HFF-Myc (cell line): Measurements from ENCODE around the gene LHFPL2.
"Not testable (repeated sequence)": the region's sequence is repeated elsewhere in the genome, so short reads cannot be mapped to it uniquely, and the experiment has no call there.

Experiments
- DNase-seq: peaks from one replicate; pipeline ENCODE4 v3.0.0-alpha.2; 2011; ENCODE audit warnings: low read depth; ENCODE audit errors: extremely low read depth
- H3K4me3 ChIP-seq: replicated peaks from 2 replicates; pipeline ENCODE4 v1.5.1; 2011; ENCODE audit warnings: low read depth, mild to moderate bottlenecking, control low read depth, low read length
- CTCF ChIP-seq: IDR thresholded peaks from 2 replicates; pipeline ENCODE4 v1.5.1; 2012; ENCODE audit warnings: mild to moderate bottlenecking, low read depth, low read length, control low read depth; ENCODE audit errors: missing control alignments

The LHFPL2 gene

GRCh38 chr5:78648359-78649210 lies at the start of gene LHFPL2:
LHFPL2 (minus strand) TSS chr5:78648772; CDS start chr5:78510213, 138,559 bp downstream.
- no peak for DNase-seq

DNA sequence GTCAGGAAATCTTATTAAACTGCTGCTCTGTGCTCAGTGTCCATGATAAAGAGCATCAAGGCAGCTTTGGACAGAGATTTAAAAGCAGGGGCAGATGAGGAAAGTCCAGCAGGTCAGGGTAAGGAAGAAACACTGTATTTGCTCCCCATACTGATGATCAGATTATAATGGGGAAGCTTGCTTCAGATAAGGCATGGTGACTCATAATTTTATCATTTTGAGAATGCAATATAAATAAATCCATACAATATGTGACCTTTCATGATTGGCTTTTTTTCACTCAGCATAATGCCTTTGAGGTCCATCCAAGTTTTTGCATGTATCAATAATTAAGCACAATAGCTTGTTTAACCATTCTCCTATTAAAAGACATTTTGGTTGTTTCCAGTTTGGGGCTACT lies 48.1 kb upstream of the LHFPL2 start:
- no peak overlapping the region for H3K4me3 ChIP-seq
- TF ChIP-seq CTCF = no peak
- DNase-seq = no peak

More at GRCh38 chr5:78648359-78649210, at the start of gene LHFPL2:
- no peak for TF ChIP-seq CTCF
- H3K4me3 ChIP-seq = peak within 1 kb of the TSS; percentile 63

GRCh38 chr5:78696052-78696451 lies 47.5 kb upstream of the LHFPL2 start:
- H3K4me3 ChIP-seq, DNase-seq: not testable (repeated sequence)

- no peak for DNase-seq
- H3K4me3 ChIP-seq = no peak overlapping the region
- TF ChIP-seq CTCF = no peak
These were observed 44.8 kb upstream of the LHFPL2 start for GRCh38 chr5:78693339-78693738.

- DNase-seq = no peak
- TF ChIP-seq CTCF = no peak
- no peak overlapping the region for H3K4me3 ChIP-seq
These were observed 42.8 kb upstream of the LHFPL2 start for GRCh38 chr5:78691084-78691960.

GRCh38 chr5:78690253-78690972 lies 41.8 kb upstream of the LHFPL2 start:
- no peak for TF ChIP-seq CTCF
- no peak for DNase-seq
- H3K4me3 ChIP-seq = no peak overlapping the region
